T47D (cell line): ENCODE measurements around the gene PRKG1.
A peak's percentile ranks its signal among the peaks of the same experiment; 100 is the strongest.

Experiments
- DNase-seq, 2 experiments: peaks; one replicate each; pipeline versions ENCODE4 v3.0.0 to v3.0.0-alpha.2; 2011 to 2012; ENCODE audit warnings: low read depth in 1 of 2, low spot score in 1 of 2
- JUND ChIP-seq: IDR thresholded peaks from 2 replicates; pipeline ENCODE4 v1.6.1; 2012; ENCODE audit warnings: low read depth
- in situ Hi-C: cut with HindIII; loops from 2 replicates; pipeline ENCODE4 v1.10.0; 2016; ENCODE audit warnings: low sequenced_read_pairs, low pct_unique_long_range_greater_than_20kb

Gene PRKG1

GRCh38 chr10:52007091-52007490 lies 932.8 kb downstream of the PRKG1 start:
- no peak for TF ChIP-seq JUND
- in situ Hi-C loops: no loop called here
- DNase-seq: no peak

GRCh38 chr10:52011118-52011517 lies 936.8 kb downstream of the PRKG1 start:
- in situ Hi-C loops: no loop called here
- DNase-seq: no peak
- TF ChIP-seq JUND: no peak

GRCh38 chr10:52019077-52019555 lies 944.8 kb downstream of the PRKG1 start:
- TF ChIP-seq JUND: no peak
- no peak for DNase-seq
- in situ Hi-C loops: no loop called here

- no peak for DNase-seq
- no peak for TF ChIP-seq JUND
- in situ Hi-C loops: no loop called here
Observed at GRCh38 chr10:52019656-52020055, 945.4 kb downstream of the PRKG1 start.

GRCh38 chr10:52020173-52020572 lies 945.9 kb downstream of the PRKG1 start:
- in situ Hi-C loops: no loop called here
- TF ChIP-seq JUND: no peak
- peak in 1 of 2 experiments; percentile 9 for DNase-seq

GRCh38 chr10:52020702-52021101 lies 946.4 kb downstream of the PRKG1 start:
- no peak for TF ChIP-seq JUND
- in situ Hi-C loops: no loop called here
- DNase-seq: no peak

- TF ChIP-seq JUND: no peak
- no peak for DNase-seq
- in situ Hi-C loops: no loop called here
Observed at GRCh38 chr10:52027055-52027705, 952.9 kb downstream of the PRKG1 start.

- TF ChIP-seq JUND: no peak
- no peak for DNase-seq
- in situ Hi-C loops: no loop called here
Observed at GRCh38 chr10:52028523-52028858, 954.2 kb downstream of the PRKG1 start.

- no peak for DNase-seq
- TF ChIP-seq JUND: no peak
Observed at GRCh38 chr10:52029628-52030027, 955.3 kb downstream of the PRKG1 start.

GRCh38 chr10:52030051-52030790 lies 955.9 kb downstream of the PRKG1 start:
- in situ Hi-C loops: no loop called here
- no peak for TF ChIP-seq JUND
- no peak for DNase-seq

More at GRCh38 chr10:52029628-52030027, 955.3 kb downstream of the PRKG1 start:
- in situ Hi-C loops: no loop called here

- no peak for TF ChIP-seq JUND
- in situ Hi-C loops: no loop called here
- no peak for DNase-seq
Observed at GRCh38 chr10:52030975-52031374, 956.7 kb downstream of the PRKG1 start.

- in situ Hi-C loops: no loop called here
- TF ChIP-seq JUND: no peak
- DNase-seq: no peak
Observed at GRCh38 chr10:52031771-52032170, 957.5 kb downstream of the PRKG1 start.
